GM12874 (cell line): ENCODE measurements around the gene RBM28.

Source experiments
- CTCF ChIP-seq: IDR thresholded peaks from 2 replicates; pipeline ENCODE4 v1.5.1; 2011; ENCODE audit warnings: low read depth, mild to moderate bottlenecking, control low read depth, low read length, moderate library complexity; ENCODE audit not compliant: insufficient read depth

The RBM28 gene

GRCh38 chr7:128388145-128388485 lies 44.4 kb upstream of the RBM28 start:
- TF ChIP-seq CTCF: no peak

- peak; percentile 89 for TF ChIP-seq CTCF
Measured at GRCh38 chr7:128387216-128388144, 43.8 kb upstream of the RBM28 start.

- no peak for TF ChIP-seq CTCF
Measured at GRCh38 chr7:128385988-128386925, 42.5 kb upstream of the RBM28 start.

GRCh38 chr7:128384726-128385125 lies 41.0 kb upstream of the RBM28 start:
- TF ChIP-seq CTCF: no peak

- no peak for TF ChIP-seq CTCF
Measured at GRCh38 chr7:128383776-128384175, 40.1 kb upstream of the RBM28 start.

- peak; percentile 76 for TF ChIP-seq CTCF
Measured at GRCh38 chr7:128381161-128381821, 37.6 kb upstream of the RBM28 start.
